Left lung (tissue), 10 donors: ENCODE data around the gene ARSB. TPM values are rescaled to one million over a fixed set of nuclear protein-coding genes. Genes with fewer than 3 reads are reported as not detected.

Experiments used
- ATAC-seq: fragments of 200-7000 bp; cut with Tn5 transposase; one replicate; pipeline ENCODE4 v1.9.1; 2020; ENCODE audit warnings: moderate library complexity
- DNase-seq, 4 donors: peaks; one replicate each; pipeline ENCODE4 v3.0.0-alpha.2; 2013 to 2020
- H3K27ac ChIP-seq, 2 donors: fragments of 200-600 bp; sonication (generic) in 1 of 2; one replicate each; pipeline versions ENCODE4 v1.5.0 to v1.8.0; 2020 to 2021
- H3K27me3 ChIP-seq, 2 donors: fragments of 200-600 bp; sonication (generic) in 1 of 2; one replicate each; pipeline versions ENCODE4 v1.5.0 to v1.8.0; 2020 to 2021
- H3K36me3 ChIP-seq, 2 donors: fragments of 200-600 bp; sonication (generic) in 1 of 2; one replicate each; pipeline versions ENCODE4 v1.5.0 to v1.8.0; 2020 to 2021
- H3K4me1 ChIP-seq, 2 donors: fragments of 200-600 bp; one replicate each; pipeline ENCODE4 v1.8.0; 2021
- H3K4me3 ChIP-seq, 2 donors: fragments of 200-600 bp; sonication (generic) in 1 of 2; one replicate each; pipeline versions ENCODE4 v1.5.0 to v1.8.0; 2020 to 2021; ENCODE audit warnings: mild to moderate bottlenecking in 1 of 2
- H3K9me3 ChIP-seq, 2 donors: fragments of 200-600 bp; sonication (generic) in 1 of 2; one replicate each; pipeline versions ENCODE4 v1.5.0 to v1.8.0; 2020 to 2021
- CTCF ChIP-seq, 2 donors: fragments of 200-600 bp; sonication (generic) in 1 of 2; IDR thresholded peaks; one replicate each; pipeline versions ENCODE4 v1.5.0 to v1.8.0; 2021; ENCODE audit warnings: antibody characterized with exemption in 2 of 2
- intact Hi-C, 2 donors: fragments of 100-400 bp; cut with DNase I; formaldehyde crosslinking; loops; one replicate each; pipeline versions ENCODE4 v1.11.2 to v1.14.2; 2022
- polyA plus RNA-seq, 6 donors: library from polyadenylated mRNA; unstranded; fragments of 120-200 nt; gene quantifications; one replicate each; pipeline ENCODE4 v1.2.1, GENCODE V29; 2013; ENCODE audit not compliant: insufficient read length in 6 of 6
- total RNA-seq, 2 donors: library from RNA; stranded (reverse); fragmentation: NEBNext Ultra II Directional; extraction: Animal tissue kit (Norgen Biotek cat#: 25700); gene quantifications; one replicate each; pipeline ENCODE4 v1.2.1, GENCODE V29; 2021
- donor health status: DM: no; HTN: yes; CAD: no.
- donor health status: DM: no; HTN: no; CAD: no.

The ARSB gene
- total and polyA plus RNA-seq, 8 donors = 13.2 to 26.0 (median 16.8) TPM

GRCh38 chr5:78747705-78748359 lies 237.3 kb downstream of the ARSB start:
- Histone ChIP-seq H3K4me3 (no peak overlapping the region), H3K36me3 (no peaks in the 10 kb centered on the region), H3K27me3 (no peaks in the 10 kb centered on the region), H3K27ac (no peak overlapping the region), H3K9me3 (no peaks in the 10 kb centered on the region), H3K4me1 (peaks cover 0 to 2% of the 10 kb centered on the region in 2 donors)
- peak; percentile 35 for ATAC-seq
- no peak for TF ChIP-seq CTCF (IDR thresholded peaks at IDR 0.05)
- DNase-seq = peak in 1 of 4 donors; percentile 40
- intact Hi-C loops = no loop called here

- Histone ChIP-seq H3K27ac (no peak overlapping the region), H3K4me1 (peaks cover 0 to 2% of the 10 kb centered on the region in 2 donors), H3K4me3 (no peak overlapping the region), H3K36me3 (no peaks in the 10 kb centered on the region), H3K9me3 (no peaks in the 10 kb centered on the region), H3K27me3 (no peaks in the 10 kb centered on the region)
- intact Hi-C loops = no loop called here
- no peak for TF ChIP-seq CTCF (IDR thresholded peaks at IDR 0.05)
- DNase-seq (no peak), ATAC-seq (no peak)
These were observed 238.1 kb downstream of the ARSB start for GRCh38 chr5:78747055-78747454.

- DNase-seq (no peak), ATAC-seq (no peak)
- intact Hi-C loops = no loop called here
- H3K9me3 ChIP-seq = no peaks in the 10 kb centered on the region
- H3K27ac ChIP-seq = no peak overlapping the region
- peaks cover 0 to 2% of the 10 kb centered on the region in 2 donors for H3K4me1 ChIP-seq
- no peak overlapping the region for H3K4me3 ChIP-seq
- TF ChIP-seq CTCF (IDR thresholded peaks at IDR 0.05) = no peak
- H3K36me3 ChIP-seq = no peaks in the 10 kb centered on the region
- no peaks in the 10 kb centered on the region for H3K27me3 ChIP-seq
These were observed 238.9 kb downstream of the ARSB start for GRCh38 chr5:78746021-78746770.

- Histone ChIP-seq H3K4me1 (peaks cover 0 to 2% of the 10 kb centered on the region in 2 donors), H3K4me3 (no peak overlapping the region), H3K9me3 (no peaks in the 10 kb centered on the region), H3K36me3 (no peaks in the 10 kb centered on the region), H3K27ac (no peak overlapping the region), H3K27me3 (no peaks in the 10 kb centered on the region)
- intact Hi-C loops = no loop called here
- DNase-seq (no peak), ATAC-seq (no peak)
- no peak for TF ChIP-seq CTCF (IDR thresholded peaks at IDR 0.05)
These were observed 240.1 kb downstream of the ARSB start for GRCh38 chr5:78744951-78745534.

- H3K27me3 ChIP-seq = no peaks in the 10 kb centered on the region
- no peaks in the 10 kb centered on the region for H3K9me3 ChIP-seq
- H3K36me3 ChIP-seq = no peaks in the 10 kb centered on the region
- H3K27ac ChIP-seq = no peak overlapping the region
- TF ChIP-seq CTCF (IDR thresholded peaks at IDR 0.05) = no peak
- H3K4me3 ChIP-seq = no peak overlapping the region
- ATAC-seq = no peak
- intact Hi-C loops = no loop called here
- DNase-seq = no peak
- no peaks in the 10 kb centered on the region for H3K4me1 ChIP-seq
These were observed 244.1 kb downstream of the ARSB start for GRCh38 chr5:78741019-78741418.
